Left ventricle myocardium inferior (tissue), 1 donor: Measurements from ENCODE around the gene DDAH2. TPM values are rescaled to one million over a fixed set of nuclear protein-coding genes. Genes with fewer than 3 reads are reported as not detected.

Source experiments
- DNase-seq: peaks from one replicate; pipeline ENCODE4 v3.0.0-alpha.2; 2020
- H3K27ac ChIP-seq: fragments of 200-600 bp; replicated peaks from 2 replicates; pipeline ENCODE4 v1.8.0; 2021
- H3K27me3 ChIP-seq: fragments of 200-600 bp; 2 replicates; pipeline ENCODE4 v1.8.0; 2021; ENCODE audit warnings: low read depth
- H3K36me3 ChIP-seq: fragments of 200-600 bp; 2 replicates; pipeline ENCODE4 v1.8.0; 2021
- H3K4me1 ChIP-seq: fragments of 200-600 bp; 2 replicates; pipeline ENCODE4 v1.8.0; 2021
- H3K4me3 ChIP-seq: fragments of 200-600 bp; 2 replicates; pipeline ENCODE4 v1.8.0; 2021; ENCODE audit warnings: mild to moderate bottlenecking, moderate library complexity
- H3K9me3 ChIP-seq: fragments of 200-600 bp; replicated peaks from 2 replicates; pipeline ENCODE4 v1.8.0; 2021
- CTCF ChIP-seq: fragments of 200-600 bp; IDR thresholded peaks from 2 replicates; pipeline ENCODE4 v1.8.0; 2021; ENCODE audit warnings: antibody characterized with exemption, mild to moderate bottlenecking, borderline replicate concordance
- intact Hi-C: fragments of 100-400 bp; cut with micrococcal nuclease; formaldehyde crosslinking; loops from one replicate; pipeline ENCODE4 v1.11.0; 2022
- total RNA-seq: library from RNA; stranded (reverse); fragmentation: NEBNext Ultra II Directional; extraction: Animal tissue kit (Norgen Biotek cat#: 25700); gene quantifications from one replicate; pipeline ENCODE4 v1.2.1, GENCODE V29; 2021
- donor health status: DM: no; HTN: yes; CAD: no; lungs with severe emphysema.

The DDAH2 gene
- total RNA-seq, 1 donor from 2014 or later, result 36.1 TPM

GRCh38 chr6:31691564-31692108 lies 37.5 kb downstream of the DDAH2 start:
- no peaks in the 10 kb centered on the region for H3K9me3 ChIP-seq
- no peaks in the 10 kb centered on the region for H3K4me1 ChIP-seq
- no peak overlapping the region for H3K27ac ChIP-seq
- H3K27me3 ChIP-seq, result no peaks in the 10 kb centered on the region
- no peak for TF ChIP-seq CTCF
- intact Hi-C loops, result no loop called here
- H3K36me3 ChIP-seq, result peaks cover 99% of the 10 kb centered on the region
- no peak for DNase-seq
- H3K4me3 ChIP-seq, result no peak overlapping the region

GRCh38 chr6:31691078-31691463 lies 38.0 kb downstream of the DDAH2 start:
- DNase-seq, result no peak
- no peak for TF ChIP-seq CTCF
- intact Hi-C loops, result no loop called here
- H3K9me3 ChIP-seq, result no peaks in the 10 kb centered on the region
- H3K4me1 ChIP-seq, result no peaks in the 10 kb centered on the region
- H3K27ac ChIP-seq, result no peak overlapping the region
- no peak overlapping the region for H3K4me3 ChIP-seq
- no peaks in the 10 kb centered on the region for H3K27me3 ChIP-seq
- peaks cover 99% of the 10 kb centered on the region for H3K36me3 ChIP-seq

- no peak for TF ChIP-seq CTCF
- no peak overlapping the region for H3K4me3 ChIP-seq
- H3K27ac ChIP-seq, result no peak overlapping the region
- no peaks in the 10 kb centered on the region for H3K4me1 ChIP-seq
- no peaks in the 10 kb centered on the region for H3K27me3 ChIP-seq
- no peaks in the 10 kb centered on the region for H3K9me3 ChIP-seq
- intact Hi-C loops, result no loop called here
- peaks cover 97% of the 10 kb centered on the region for H3K36me3 ChIP-seq
- no peak for DNase-seq
Measured at GRCh38 chr6:31690231-31691077, 38.6 kb downstream of the DDAH2 start.

GRCh38 chr6:31689249-31690110 lies 39.6 kb downstream of the DDAH2 start:
- Histone ChIP-seq H3K27ac (no peak overlapping the region), H3K4me3 (no peak overlapping the region), H3K9me3 (no peaks in the 10 kb centered on the region), H3K36me3 (peaks cover 92% of the 10 kb centered on the region), H3K27me3 (no peaks in the 10 kb centered on the region), H3K4me1 (no peaks in the 10 kb centered on the region)
- intact Hi-C loops, result no loop called here
- no peak for DNase-seq
- peak; percentile 26 for TF ChIP-seq CTCF

- Histone ChIP-seq H3K9me3 (no peaks in the 10 kb centered on the region), H3K27me3 (no peaks in the 10 kb centered on the region), H3K4me3 (no peak overlapping the region), H3K36me3 (peaks cover 78% of the 10 kb centered on the region), H3K27ac (no peak overlapping the region), H3K4me1 (peaks cover 3% of the 10 kb centered on the region)
- no peak for TF ChIP-seq CTCF
- intact Hi-C loops, result no loop called here
- no peak for DNase-seq
Measured at GRCh38 chr6:31687860-31688693, 41.0 kb downstream of the DDAH2 start.
